WTC11 (cell line): ENCODE data around the gene NAPB. TPM values are rescaled to one million over a fixed set of nuclear protein-coding genes. Genes with fewer than 3 reads are reported as not detected.
A peak's percentile ranks its signal among the peaks of the same experiment; 100 is the strongest.
"Not testable (repeated sequence)": the region's sequence is repeated elsewhere in the genome, so short reads cannot be mapped to it uniquely, and the experiment has no call there.

ENCODE experiments used
- ATAC-seq: fragments of 200-7000 bp; cut with Tn5 transposase; 2 replicates; pipeline ENCODE4 v1.10.0; 2021; ENCODE audit warnings: mild to moderate bottlenecking, moderate library complexity
- CTCF ChIA-PET: fragments of 300-600 bp; sonication (Branson Sonifier 250); formaldehyde crosslinking; loops from one replicate; lab custom pipeline; 2021; ENCODE audit warnings: antibody characterized with exemption; lab: Charles Lee
- POLR2A ChIA-PET: fragments of 350-600 bp; sonication (Branson Sonifier 250); formaldehyde crosslinking; loops from one replicate; lab custom pipeline; 2021; ENCODE audit warnings: antibody characterized with exemption; lab: Charles Lee
- DNase-seq: peaks from one replicate; pipeline ENCODE4 v3.0.0; 2021; ENCODE audit warnings: low spot score
- H3K27ac Mint-ChIP-seq: 2 replicates; pipeline ENCODE4 v1.8.0; 2021; ENCODE audit warnings: mixed read lengths
- H3K27me3 Mint-ChIP-seq: 2 replicates; pipeline ENCODE4 v1.8.0; 2021; ENCODE audit warnings: low read depth, mild to moderate bottlenecking, moderate library complexity, mixed read lengths
- H3K36me3 Mint-ChIP-seq: 2 replicates; pipeline ENCODE4 v1.8.0; 2021; ENCODE audit warnings: mixed read lengths
- H3K4me1 Mint-ChIP-seq: 2 replicates; pipeline ENCODE4 v1.8.0; 2022; ENCODE audit warnings: mixed read lengths
- H3K4me3 Mint-ChIP-seq: 2 replicates; pipeline ENCODE4 v1.8.0; 2021; ENCODE audit warnings: mild to moderate bottlenecking, moderate library complexity, mixed read lengths
- H3K9me3 Mint-ChIP-seq: 2 replicates; pipeline ENCODE4 v1.8.0; 2021; ENCODE audit warnings: mixed read lengths
- AR ChIP-seq: fragments of 250-450 bp; sonication (Bioruptor Pico); IDR thresholded peaks from 2 replicates; pipeline ENCODE4 v1.9.0; 2021; ENCODE audit warnings: mild to moderate bottlenecking
- CBFB ChIP-seq: sonication (generic); formaldehyde crosslinking; IDR thresholded peaks from 2 replicates; pipeline ENCODE4 v1.8.1; 2022; ENCODE audit warnings: mild to moderate bottlenecking, low read depth, missing genetic modification reagents
- CREB1 ChIP-seq: sonication (generic); formaldehyde crosslinking; IDR thresholded peaks from 2 replicates; pipeline ENCODE4 v1.8.0; 2023; ENCODE audit warnings: mild to moderate bottlenecking, missing genetic modification reagents
- CTCF ChIP-seq: fragments of 200-600 bp; IDR thresholded peaks from 2 replicates; pipeline ENCODE4 v1.8.0; 2022; ENCODE audit warnings: antibody characterized with exemption
- E2F4 ChIP-seq: sonication (generic); formaldehyde crosslinking; IDR thresholded peaks from 2 replicates; pipeline ENCODE4 v1.8.1; 2022; ENCODE audit warnings: low read depth, mild to moderate bottlenecking, moderate library complexity, missing genetic modification reagents, borderline replicate concordance
- FOXJ3 ChIP-seq: sonication (generic); formaldehyde crosslinking; IDR thresholded peaks from 2 replicates; pipeline ENCODE4 v1.9.0; 2021; ENCODE audit warnings: missing genetic modification reagents, mild to moderate bottlenecking, borderline replicate concordance
- FOXK1 ChIP-seq: sonication (generic); formaldehyde crosslinking; IDR thresholded peaks from 2 replicates; pipeline ENCODE4 v1.8.0; 2022; ENCODE audit warnings: mild to moderate bottlenecking, moderate library complexity, missing genetic modification reagents
- JAZF1 ChIP-seq: fragments of 250-450 bp; sonication (Bioruptor Pico); IDR thresholded peaks from 2 replicates; pipeline ENCODE4 v1.9.0; 2021; ENCODE audit warnings: moderate library complexity, mild to moderate bottlenecking, inconsistent platforms
- JUN ChIP-seq: sonication (generic); formaldehyde crosslinking; IDR thresholded peaks from 2 replicates; pipeline ENCODE4 v1.8.0; 2023; ENCODE audit warnings: mild to moderate bottlenecking, missing genetic modification reagents
- MAX ChIP-seq: sonication (generic); formaldehyde crosslinking; IDR thresholded peaks from 2 replicates; pipeline ENCODE4 v1.8.0; 2022; ENCODE audit warnings: mild to moderate bottlenecking, missing genetic modification reagents
- NFE2L1 ChIP-seq: sonication (generic); formaldehyde crosslinking; IDR thresholded peaks from 2 replicates; pipeline ENCODE4 v1.8.1; 2023; ENCODE audit warnings: missing genetic modification reagents
- OVOL2 ChIP-seq: fragments of 250-450 bp; sonication (Bioruptor Pico); IDR thresholded peaks from 2 replicates; pipeline ENCODE4 v1.9.0; 2021; ENCODE audit warnings: mild to moderate bottlenecking, borderline replicate concordance
- PRDM15 ChIP-seq: sonication (generic); formaldehyde crosslinking; IDR thresholded peaks from 2 replicates; pipeline ENCODE4 v1.8.0; 2022; ENCODE audit warnings: missing genetic modification reagents
- TEAD1 ChIP-seq: sonication (generic); formaldehyde crosslinking; IDR thresholded peaks from 2 replicates; pipeline ENCODE4 v1.8.0; 2022; ENCODE audit warnings: mild to moderate bottlenecking, missing genetic modification reagents
- USF1 ChIP-seq: sonication (generic); formaldehyde crosslinking; IDR thresholded peaks from 2 replicates; pipeline ENCODE4 v1.8.0; 2022; ENCODE audit warnings: mild to moderate bottlenecking, missing genetic modification reagents
- ZNF121 ChIP-seq: sonication (generic); formaldehyde crosslinking; IDR thresholded peaks from 2 replicates; pipeline ENCODE4 v1.8.0; 2023; ENCODE audit warnings: missing genetic modification reagents
- ZNF232 ChIP-seq: sonication (generic); formaldehyde crosslinking; IDR thresholded peaks from 2 replicates; pipeline ENCODE4 v1.8.0; 2022; ENCODE audit warnings: mild to moderate bottlenecking, missing genetic modification reagents
- ZSCAN18 ChIP-seq: fragments of 250-450 bp; sonication (Bioruptor Pico); IDR thresholded peaks from 2 replicates; pipeline ENCODE4 v2.1.2; 2022; ENCODE audit warnings: mild to moderate bottlenecking, moderate library complexity
- total RNA-seq: library from RNA; stranded (reverse); gene quantifications from 3 replicates; pipeline ENCODE4 v1.2.3, GENCODE V29; 2021

Gene NAPB
- total RNA-seq, 1 experiment from 2014 or later: 12.9 TPM

- TF ChIP-seq FOXK1 (CRISPR knock-in tag) (no peak), ZNF121 (CRISPR knock-in tag) (no peak), FOXJ3 (no peak), CREB1 (no peak), OVOL2 (no peak)
Observed at GRCh38 chr20:23349338-23350195, 71.7 kb downstream of the NAPB start (continued).

- ATAC-seq, H3K27me3 Mint-ChIP-seq, DNase-seq, H3K36me3 Mint-ChIP-seq, CTCF ChIA-PET: not testable (repeated sequence)
- peak overlapping the region; percentile 97 for H3K4me3 Mint-ChIP-seq
- TF ChIP-seq ZNF121 (CRISPR knock-in tag): peak; percentile 53; the same call in 1 of the 2 replicates
- TF ChIP-seq, all 79 proteins: peak for 1; not testable (repeated sequence) for 78
- H3K9me3 Mint-ChIP-seq, POLR2A ChIA-PET: not testable (repeated sequence)
- Mint-ChIP-seq H3K27ac (peak overlapping the region; percentile 42), H3K4me1 (peaks cover 34% of the 10 kb centered on the region)
Observed at GRCh38 chr20:23348510-23348909, 72.8 kb downstream of the NAPB start.

GRCh38 chr20:23347791-23348190 lies 73.5 kb downstream of the NAPB start:
- Mint-ChIP-seq H3K36me3 (no peaks in the 10 kb centered on the region), H3K27me3 (no peaks in the 10 kb centered on the region; the same call in none of the 2 replicates), H3K9me3 (peaks cover 7% of the 10 kb centered on the region), H3K27ac (no peak overlapping the region), H3K4me3 (no peak overlapping the region), H3K4me1 (peaks cover 34% of the 10 kb centered on the region)
- ATAC-seq: no peak
- ChIA-PET CTCF (no interaction called here), POLR2A (no interaction called here)
- TF ChIP-seq E2F4 (CRISPR knock-in tag): no peak
- TF ChIP-seq CBFB (CRISPR knock-in tag): no peak
- no peak for TF ChIP-seq AR (CRISPR knock-in tag)
- no peak for TF ChIP-seq TEAD1 (CRISPR knock-in tag)
- no peak for TF ChIP-seq NFE2L1 (CRISPR knock-in tag)
- TF ChIP-seq PRDM15: no peak
- no peak for TF ChIP-seq MAX (CRISPR knock-in tag)
- TF ChIP-seq FOXJ3: no peak
- no peak for TF ChIP-seq USF1 (CRISPR knock-in tag)
- no peak for TF ChIP-seq JAZF1 (CRISPR knock-in tag)
- no peak for TF ChIP-seq ZSCAN18
- TF ChIP-seq CTCF: no peak
- TF ChIP-seq ZNF232 (CRISPR knock-in tag): no peak
- no peak for TF ChIP-seq JUN (CRISPR knock-in tag)
- DNase-seq: no peak
